ENCODE results near the gene RNF220.

- TF ChIP-seq CTCF (conservative IDR thresholded peaks at IDR 0.05; ENCODE audit: low read depth, low read length) (no peak), EZH2 (IDR thresholded peaks at IDR 0.05; ENCODE audit: low read length, unreplicated experiment) (no peak), EZH2phosphoT487 (IDR thresholded peaks at IDR 0.05; ENCODE audit: borderline replicate concordance, low read length) (no peak)
Observed at GRCh38 chr1:44436401-44437106, 31.5 kb downstream of the RNF220 start.
